HG02588 (cell line): Measurements from ENCODE around the gene TMEM214.
"Not testable (repeated sequence)": the region's sequence is repeated elsewhere in the genome, so short reads cannot be mapped to it uniquely, and the experiment has no call there.

Experiments
- ATAC-seq: cut with Tn5 transposase; IDR thresholded peaks from one replicate; pipeline ENCODE4 v1.9.1; 2021; ENCODE audit warnings: mild to moderate bottlenecking, moderate library complexity; ENCODE audit not compliant: unreplicated experiment

The TMEM214 gene

GRCh38 chr2:27069436-27069835 lies 36.7 kb downstream of the TMEM214 start:
- no peak for ATAC-seq

- no peak for ATAC-seq
Observed at GRCh38 chr2:27069961-27070618, 37.3 kb downstream of the TMEM214 start.

GRCh38 chr2:27070653-27071276 lies 38.0 kb downstream of the TMEM214 start:
- no peak for ATAC-seq

GRCh38 chr2:27071277-27071989 lies 38.7 kb downstream of the TMEM214 start, which contains the start of gene OST4:
TSS of gene OST4 (minus strand) at chr2:27071654.
- peak; percentile 87 for ATAC-seq

GRCh38 chr2:27071990-27072830 lies 39.4 kb downstream of the TMEM214 start:
- no peak for ATAC-seq

GRCh38 chr2:27072920-27073319 lies 40.2 kb downstream of the TMEM214 start:
- no peak for ATAC-seq

- ATAC-seq, result no peak
Observed at GRCh38 chr2:27073782-27074181, 41.0 kb downstream of the TMEM214 start.

- no peak for ATAC-seq
Observed at GRCh38 chr2:27074738-27075565, 42.2 kb downstream of the TMEM214 start.

- ATAC-seq, result not testable (repeated sequence)
Observed at GRCh38 chr2:27075566-27075871, 42.8 kb downstream of the TMEM214 start.

GRCh38 chr2:27076323-27076722 lies 43.6 kb downstream of the TMEM214 start:
- ATAC-seq, result no peak

- ATAC-seq, result no peak
Observed at GRCh38 chr2:27077231-27077630, 44.5 kb downstream of the TMEM214 start.

- ATAC-seq, result no peak
Observed at GRCh38 chr2:27078267-27079194, 45.8 kb downstream of the TMEM214 start, which contains the start of gene EMILIN1. TSS of gene EMILIN1 (plus strand) at chr2:27078615. CDS start at chr2:27079066, 451 bp downstream.

GRCh38 chr2:27079233-27080139 lies 46.7 kb downstream of the TMEM214 start:
- ATAC-seq, result no peak

- no peak for ATAC-seq
Observed at GRCh38 chr2:27080140-27080469, 47.3 kb downstream of the TMEM214 start.

GRCh38 chr2:27080603-27080936 lies 47.8 kb downstream of the TMEM214 start:
- no peak for ATAC-seq

- ATAC-seq, result no peak
Observed at GRCh38 chr2:27081984-27082772, 49.4 kb downstream of the TMEM214 start.

GRCh38 chr2:27082773-27083409 lies 50.1 kb downstream of the TMEM214 start:
- no peak for ATAC-seq
